22Rv1 (cell line): Measurements from ENCODE around the gene SERTAD4.

ENCODE experiments used
- CTCF ChIP-seq: fragments of 450-650 bp; IDR thresholded peaks from 2 replicates; pipeline ENCODE4 v1.5.1; 2017; ENCODE audit warnings: mild to moderate bottlenecking
- ZFX ChIP-seq: fragments of 450-650 bp; IDR thresholded peaks from 2 replicates; pipeline ENCODE4 v1.6.1; 2017; ENCODE audit warnings: antibody characterized with exemption, borderline replicate concordance

- TF ChIP-seq CTCF (no peak), ZFX (no peak)
Observed at GRCh38 chr1:210280221-210280620, 47.6 kb downstream of the SERTAD4 start.
